Fibroblast of lung (primary cell): Measurements from ENCODE around the gene NEUROD2.

ENCODE experiments used
- EZH2 ChIP-seq: IDR thresholded peaks from 2 replicates; pipeline ENCODE4 v1.5.1; 2012; ENCODE audit warnings: low read length, control low read depth, mild to moderate bottlenecking; ENCODE audit errors: missing control alignments
- TF ChIP-seq, protein P1 (sequence below), 2 donors: IDR thresholded peaks in 1 of 2; conservative IDR thresholded peaks in 1 of 2; 1 replicate in 1 of 2; 2 replicates in 1 of 2; pipeline ENCODE4 v1.5.1; 2011 to 2012; ENCODE audit warnings: low read length in 2 of 2, control low read depth in 1 of 2, inconsistent platforms in 1 of 2, low read depth in 1 of 2, mild to moderate bottlenecking in 1 of 2

DNA sequence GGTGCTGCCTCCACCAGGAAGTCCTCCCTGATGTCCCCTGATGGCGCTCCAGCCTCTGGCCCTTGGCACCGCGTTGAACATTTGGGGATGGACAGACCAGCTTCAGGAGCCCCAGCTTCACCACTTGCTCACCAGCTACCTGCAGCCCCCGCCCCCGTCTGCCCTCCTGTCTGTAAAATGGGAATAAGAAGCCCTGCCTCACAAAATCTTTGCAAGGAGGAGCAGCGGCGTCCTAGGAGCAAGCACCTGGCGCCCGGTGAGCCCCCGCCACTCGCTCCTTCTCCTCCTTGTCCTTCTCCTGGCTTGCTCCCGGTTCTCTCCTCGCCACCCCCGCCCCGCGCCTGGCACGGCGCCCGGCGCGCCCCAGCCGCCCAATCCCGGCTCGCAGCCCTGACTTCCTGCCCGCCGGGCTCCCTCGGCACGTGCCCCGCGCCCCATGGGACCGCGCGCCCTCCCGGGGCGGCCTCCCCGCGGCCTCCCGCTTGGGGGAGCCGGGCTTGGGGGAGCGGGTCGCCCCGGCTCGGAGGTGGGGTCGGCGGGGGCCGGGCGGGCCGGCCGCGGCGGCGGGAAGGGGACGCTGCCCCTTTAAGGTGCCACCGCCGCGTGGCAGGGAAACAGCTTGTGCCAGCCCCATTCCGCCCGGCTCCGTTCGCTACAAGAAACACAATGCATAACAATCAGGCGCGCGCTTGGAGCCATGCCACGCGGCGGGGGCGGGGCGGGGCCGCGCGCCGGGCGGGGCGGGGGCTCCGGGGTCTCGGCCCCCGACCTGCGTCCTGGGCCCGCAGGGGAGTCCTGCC is 9.9 kb upstream of the NEUROD2 start:
- TF ChIP-seq, protein P1, sequence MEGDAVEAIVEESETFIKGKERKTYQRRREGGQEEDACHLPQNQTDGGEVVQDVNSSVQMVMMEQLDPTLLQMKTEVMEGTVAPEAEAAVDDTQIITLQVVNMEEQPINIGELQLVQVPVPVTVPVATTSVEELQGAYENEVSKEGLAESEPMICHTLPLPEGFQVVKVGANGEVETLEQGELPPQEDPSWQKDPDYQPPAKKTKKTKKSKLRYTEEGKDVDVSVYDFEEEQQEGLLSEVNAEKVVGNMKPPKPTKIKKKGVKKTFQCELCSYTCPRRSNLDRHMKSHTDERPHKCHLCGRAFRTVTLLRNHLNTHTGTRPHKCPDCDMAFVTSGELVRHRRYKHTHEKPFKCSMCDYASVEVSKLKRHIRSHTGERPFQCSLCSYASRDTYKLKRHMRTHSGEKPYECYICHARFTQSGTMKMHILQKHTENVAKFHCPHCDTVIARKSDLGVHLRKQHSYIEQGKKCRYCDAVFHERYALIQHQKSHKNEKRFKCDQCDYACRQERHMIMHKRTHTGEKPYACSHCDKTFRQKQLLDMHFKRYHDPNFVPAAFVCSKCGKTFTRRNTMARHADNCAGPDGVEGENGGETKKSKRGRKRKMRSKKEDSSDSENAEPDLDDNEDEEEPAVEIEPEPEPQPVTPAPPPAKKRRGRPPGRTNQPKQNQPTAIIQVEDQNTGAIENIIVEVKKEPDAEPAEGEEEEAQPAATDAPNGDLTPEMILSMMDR (conservative IDR thresholded peaks at IDR 0.05 in 1 of 2, IDR thresholded peaks at IDR 0.05 in 1 of 2; ENCODE audit: low read depth in 1 of 2, low read length in 2 of 2): no peak
- TF ChIP-seq EZH2: no peak
